OCI-LY3 (cell line): ENCODE results near the gene FLYWCH2.

ENCODE experiments used
- CTCF ChIP-seq: fragments of 200-600, 300-600 bp; sonication (generic); IDR thresholded peaks from 2 replicates; pipeline ENCODE4 v1.5.1; 2014; ENCODE audit warnings: antibody characterized with exemption, low read length, low read depth
- EZH2phosphoT487 ChIP-seq: fragments of 200-600 bp; shearing (Covaris generic); IDR thresholded peaks from 2 replicates; pipeline ENCODE4 v1.6.1; 2018; ENCODE audit warnings: antibody characterized with exemption, mixed run types, low read depth

- TF ChIP-seq CTCF: no peak
- TF ChIP-seq EZH2phosphoT487: no peak
Measured at GRCh38 chr16:2905241-2905987, 22.4 kb downstream of the FLYWCH2 start.
